SK-N-SH treated with all-trans-retinoic acid at 6 μM for 48 hours (cell line): ENCODE measurements around the gene TDRD12.
A peak's percentile ranks its signal among the peaks of the same experiment; 100 is the strongest.

Experiments used
- ATAC-seq: fragments of 200-7000 bp; cut with Tn5 transposase; 3 replicates; pipeline ENCODE4 v1.9.1; 2020; ENCODE audit warnings: mild to moderate bottlenecking, moderate library complexity
- ARNTL ChIP-seq: fragments of 450-650 bp; formaldehyde crosslinking; IDR thresholded peaks from 2 replicates; pipeline ENCODE4 v1.5.0; 2020; ENCODE audit warnings: low read depth, mild to moderate bottlenecking, moderate library complexity, borderline replicate concordance
- CREB5 ChIP-seq: fragments of 250-450 bp; sonication (Bioruptor Pico); IDR thresholded peaks from 2 replicates; pipeline ENCODE4 v1.5.1; 2020; ENCODE audit warnings: low read depth, mild to moderate bottlenecking, moderate library complexity
- CSRNP3 ChIP-seq: fragments of 250-450 bp; sonication (Bioruptor Pico); IDR thresholded peaks from 2 replicates; pipeline ENCODE4 v1.5.1; 2021; ENCODE audit warnings: mild to moderate bottlenecking, moderate library complexity
- GLIS3 ChIP-seq: fragments of 250-450 bp; sonication (Bioruptor Pico); IDR thresholded peaks from 2 replicates; pipeline ENCODE4 v1.5.0; 2020; ENCODE audit warnings: mild to moderate bottlenecking, moderate library complexity
- ISL1 ChIP-seq: fragments of 250-450 bp; sonication (Bioruptor Pico); IDR thresholded peaks from 2 replicates; pipeline ENCODE4 v2.1.2; 2022; ENCODE audit warnings: mild to moderate bottlenecking, moderate library complexity
- PATZ1 ChIP-seq: fragments of 250-450 bp; sonication (Bioruptor Pico); IDR thresholded peaks from 2 replicates; pipeline ENCODE4 v1.8.0; 2020; ENCODE audit warnings: mild to moderate bottlenecking, moderate library complexity, borderline replicate concordance
- SNAI2 ChIP-seq: fragments of 250-450 bp; sonication (Bioruptor Pico); IDR thresholded peaks from 2 replicates; pipeline ENCODE4 v1.5.0; 2020; ENCODE audit warnings: mild to moderate bottlenecking, moderate library complexity
- TCF4 ChIP-seq: fragments of 250-450 bp; sonication (Bioruptor Pico); IDR thresholded peaks from 2 replicates; pipeline ENCODE4 v1.8.0; 2021; ENCODE audit warnings: mild to moderate bottlenecking, moderate library complexity, borderline replicate concordance
- TSHZ2 ChIP-seq: fragments of 250-450 bp; sonication (Bioruptor Pico); IDR thresholded peaks from 2 replicates; pipeline ENCODE4 v1.5.0; 2020; ENCODE audit warnings: mild to moderate bottlenecking, moderate library complexity
- ZFP3 ChIP-seq: fragments of 250-450 bp; sonication (Bioruptor Pico); IDR thresholded peaks from 2 replicates; pipeline ENCODE4 v1.5.0; 2020; ENCODE audit warnings: mild to moderate bottlenecking, moderate library complexity
- ZFP30 ChIP-seq: fragments of 450-650 bp; formaldehyde crosslinking; IDR thresholded peaks from 2 replicates; pipeline ENCODE4 v1.5.0; 2022; ENCODE audit warnings: mild to moderate bottlenecking, moderate library complexity
- ZNF565 ChIP-seq: fragments of 450-650 bp; formaldehyde crosslinking; conservative IDR thresholded peaks from 2 replicates; pipeline ENCODE4 v1.5.0; 2020; ENCODE audit warnings: low read depth, mild to moderate bottlenecking, moderate library complexity

Gene TDRD12

GRCh38 chr19:32876236-32876918, 156.8 kb downstream of the TDRD12 start:
- ATAC-seq: no peak
- TF ChIP-seq TCF4 (CRISPR knock-in tag): no peak

- TF ChIP-seq CSRNP3 (CRISPR knock-in tag) (no peak), ZFP30 (no peak), CREB5 (CRISPR knock-in tag) (no peak), TCF4 (CRISPR knock-in tag) (no peak), ARNTL (CRISPR knock-in tag) (no peak), GLIS3 (no peak), ISL1 (no peak), TSHZ2 (CRISPR knock-in tag) (no peak), ZNF565 (CRISPR knock-in tag) (no peak), PATZ1 (no peak), SNAI2 (CRISPR knock-in tag) (no peak), ZFP3 (no peak)
- ATAC-seq: peak; percentile 76
Measured at GRCh38 chr19:32876919-32877285, 157.3 kb downstream of the TDRD12 start.
